B cell (primary cell): ENCODE data around the gene ARIH2.

Source experiments
- CTCF ChIP-seq: fragments of 200-600 bp; IDR thresholded peaks from one replicate; pipeline ENCODE4 v1.8.0; 2022; ENCODE audit warnings: antibody characterized with exemption, mild to moderate bottlenecking
- EZH2 ChIP-seq: IDR thresholded peaks from 2 replicates; pipeline ENCODE4 v1.6.1; 2012; ENCODE audit warnings: borderline replicate concordance, low read depth, mild to moderate bottlenecking, moderate library complexity, low read length; ENCODE audit not compliant: insufficient read depth, poor library complexity, severe bottlenecking

GRCh38 chr3:49015072-49015471, 96.4 kb downstream of the ARIH2 start:
- TF ChIP-seq EZH2, result no peak
- TF ChIP-seq CTCF, result no peak
